HG02763 (cell line): Measurements from ENCODE around the gene SYT14.
"Not testable (repeated sequence)": the region's sequence is repeated elsewhere in the genome, so short reads cannot be mapped to it uniquely, and the experiment has no call there.

ENCODE experiments used
- ATAC-seq: cut with Tn5 transposase; IDR thresholded peaks from one replicate; pipeline ENCODE4 v1.9.1; 2021; ENCODE audit warnings: mild to moderate bottlenecking, moderate library complexity; ENCODE audit not compliant: unreplicated experiment

Gene SYT14

GRCh38 chr1:209936125-209936524, 1.9 kb upstream of the SYT14 start:
- no peak for ATAC-seq

GRCh38 chr1:209945377-209945776, 7.4 kb downstream of the SYT14 start:
- no peak for ATAC-seq

GRCh38 chr1:209948155-209948554, 10.1 kb downstream of the SYT14 start:
- no peak for ATAC-seq

- ATAC-seq = no peak
Observed at GRCh38 chr1:209956116-209956515, 18.1 kb downstream of the SYT14 start.

GRCh38 chr1:209959623-209960022, 21.6 kb downstream of the SYT14 start:
- no peak for ATAC-seq

GRCh38 chr1:209960926-209961325, 22.9 kb downstream of the SYT14 start:
- ATAC-seq = no peak

GRCh38 chr1:209962388-209962787, 24.4 kb downstream of the SYT14 start:
- ATAC-seq = no peak

- no peak for ATAC-seq
Observed at GRCh38 chr1:209962856-209963255, 24.8 kb downstream of the SYT14 start.

- ATAC-seq = no peak
Observed at GRCh38 chr1:209965996-209966395, 28.0 kb downstream of the SYT14 start.

GRCh38 chr1:209978721-209979120, 40.7 kb downstream of the SYT14 start:
- ATAC-seq = not testable (repeated sequence)

GRCh38 chr1:209983953-209984352, 45.9 kb downstream of the SYT14 start:
- ATAC-seq = no peak

- ATAC-seq = no peak
Observed at GRCh38 chr1:209985002-209985401, 47.0 kb downstream of the SYT14 start.

- no peak for ATAC-seq
Observed at GRCh38 chr1:209988706-209989105, 50.7 kb downstream of the SYT14 start.

GRCh38 chr1:209989525-209989924, 51.5 kb downstream of the SYT14 start:
- ATAC-seq = no peak

GRCh38 chr1:209993061-209993830, 55.2 kb downstream of the SYT14 start:
- ATAC-seq = no peak

GRCh38 chr1:209996348-209996747, 58.3 kb downstream of the SYT14 start:
- no peak for ATAC-seq

GRCh38 chr1:209999005-209999404, 61.0 kb downstream of the SYT14 start:
- no peak for ATAC-seq

GRCh38 chr1:210001751-210002150, 63.7 kb downstream of the SYT14 start:
- no peak for ATAC-seq

GRCh38 chr1:210003501-210003900, 65.5 kb downstream of the SYT14 start:
- ATAC-seq = no peak

GRCh38 chr1:210010161-210010560, 72.1 kb downstream of the SYT14 start:
- ATAC-seq = no peak

- no peak for ATAC-seq
Observed at GRCh38 chr1:210021145-210021860, 83.3 kb downstream of the SYT14 start.

- no peak for ATAC-seq
Observed at GRCh38 chr1:210022044-210022443, 84.0 kb downstream of the SYT14 start.
